Measurements from ENCODE around the gene PPT2. TPM values are rescaled to one million over a fixed set of nuclear protein-coding genes. Genes with fewer than 3 reads are reported as not detected.

Gene PPT2
- total RNA-seq, 1 experiment from 2014 or later, result 46.3 TPM

- Histone ChIP-seq H2AFZ (ENCODE audit: low read length) (no peak overlapping the region), H2BK12ac (ENCODE audit: insufficient read length, low read depth, low read length) (no peak overlapping the region), H3K9ac (ENCODE audit: extremely low read depth, insufficient read length, low read length) (no peak overlapping the region), H3K79me2 (ENCODE audit: insufficient read depth, low read length) (peaks cover 15% of the 10 kb centered on the region; the same call in 1 of the 2 replicates), H3K18ac (ENCODE audit: insufficient read length, low read depth, low read length) (no peak overlapping the region), H3K27me3 (ENCODE audit: insufficient read depth, low read length) (no peaks in the 10 kb centered on the region), H4K20me1 (ENCODE audit: control insufficient read depth, insufficient read depth, insufficient read length) (peaks cover 2% of the 10 kb centered on the region), H3K4me2 (ENCODE audit: insufficient read depth, insufficient read length, low read length) (no peak overlapping the region), H3K14ac (ENCODE audit: insufficient read depth, low read length) (no peak overlapping the region), H3K23me2 (ENCODE audit: insufficient read length, low read depth, low read length, poor library complexity, severe bottlenecking) (peaks cover 2% of the 10 kb centered on the region), H4K5ac (ENCODE audit: insufficient read length, low read depth, low read length) (no peak overlapping the region), H2BK15ac (ENCODE audit: low read depth, low read length) (no peak overlapping the region), H3T11ph (ENCODE audit: low read length) (no peak overlapping the region), H2BK5ac (ENCODE audit: insufficient read length, low read length) (no peak overlapping the region), H2BK20ac (ENCODE audit: low read depth, low read length, poor library complexity, severe bottlenecking) (no peak overlapping the region), H3K9me3 (ENCODE audit: control insufficient read depth, low read depth, low read length) (no peaks in the 10 kb centered on the region), H4K91ac (ENCODE audit: insufficient read length, low read depth, low read length) (no peak overlapping the region), H3K27ac (ENCODE audit: insufficient read length, low read depth, low read length) (no peak overlapping the region), H3K23ac (ENCODE audit: insufficient read length, low read depth, low read length) (no peak overlapping the region), H3K4me1 (ENCODE audit: insufficient read depth, low read length) (peaks cover 7% of the 10 kb centered on the region), H2AK5ac (ENCODE audit: insufficient read length, low read length) (no peak overlapping the region), H3K4ac (ENCODE audit: low read depth, low read length) (no peak overlapping the region), H3K56ac (ENCODE audit: insufficient read length, low read depth, low read length) (no peak overlapping the region), H2BK120ac (ENCODE audit: low read depth, low read length, poor library complexity, severe bottlenecking) (no peak overlapping the region), H4K8ac (replicated peaks; ENCODE audit: insufficient read length, low read depth, low read length) (no peak overlapping the region), H3K79me1 (ENCODE audit: insufficient read depth, low read depth, low read length, poor library complexity, severe bottlenecking) (no peaks in the 10 kb centered on the region)
- no peaks in the 10 kb centered on the region; the same call in 1 of the 2 replicates for H3K27me3 Mint-ChIP-seq (ENCODE audit: low read depth)
- no CpG with 5 or more reads among the region's 11 CpGs for WGBS (ENCODE audit: extremely low coverage, insufficient read length, low lambda C conversion rate)
- H3K9me3 Mint-ChIP-seq, result no peaks in the 10 kb centered on the region
- no peak for TF ChIP-seq CTCF (conservative IDR thresholded peaks at IDR 0.05)
- no peak for DNase-seq
- no peak overlapping the region for H3K27ac Mint-ChIP-seq
- peaks cover 38 to 64% (median 52%) of the 10 kb centered on the region in 3 experiments for H3K36me3 Mint-ChIP-seq (ENCODE audit: insufficient read depth in 1 of 3, low read depth in 3 of 3)
- H3K4me1 Mint-ChIP-seq, result peaks cover 27 to 31% of the 10 kb centered on the region in 2 experiments
- H3K4me3 Mint-ChIP-seq, result no peak overlapping the region
Observed at GRCh38 chr6:32170294-32170693, 16.4 kb downstream of the PPT2 start.
